Mammary epithelial cell (primary cell): ENCODE results near the gene CPEB1.
"Not testable (repeated sequence)": the region's sequence is repeated elsewhere in the genome, so short reads cannot be mapped to it uniquely, and the experiment has no call there.

Experiments
- EZH2 ChIP-seq: IDR thresholded peaks from 2 replicates; pipeline ENCODE4 v1.6.1; 2012; ENCODE audit warnings: low read length, inconsistent platforms, borderline replicate concordance
- TF ChIP-seq, protein P1 (sequence below), 2 donors: IDR thresholded peaks in 1 of 2; conservative IDR thresholded peaks in 1 of 2; 2 replicates each; pipeline ENCODE4 v1.5.1; 2011 to 2012; ENCODE audit warnings: inconsistent platforms in 2 of 2, low read length in 2 of 2, mild to moderate bottlenecking in 2 of 2, control low read depth in 1 of 2, low read depth in 1 of 2; ENCODE audit not compliant: insufficient read depth in 1 of 2; ENCODE audit errors: extremely low read depth in 1 of 2

DNA sequence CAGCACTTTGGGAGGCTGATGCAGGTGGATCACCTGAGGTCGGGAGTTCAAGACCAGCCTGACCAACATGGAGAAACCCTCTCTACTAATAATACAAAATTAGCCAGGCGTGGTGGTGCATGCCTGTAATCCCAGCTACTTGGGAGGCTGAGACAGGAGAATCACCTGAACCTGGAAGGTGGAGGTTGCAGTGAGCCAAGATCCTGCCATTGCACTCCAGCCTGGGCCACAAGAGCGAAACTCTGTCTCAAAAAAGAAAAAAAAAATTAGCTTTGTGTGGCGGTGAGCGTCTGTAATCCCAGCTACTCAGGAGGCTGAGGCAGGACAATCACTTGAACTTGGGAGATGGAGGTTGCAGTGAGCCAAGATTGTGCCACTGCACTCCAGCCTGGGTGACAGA is 112.0 kb downstream of the CPEB1 start:
- TF ChIP-seq, protein P1, sequence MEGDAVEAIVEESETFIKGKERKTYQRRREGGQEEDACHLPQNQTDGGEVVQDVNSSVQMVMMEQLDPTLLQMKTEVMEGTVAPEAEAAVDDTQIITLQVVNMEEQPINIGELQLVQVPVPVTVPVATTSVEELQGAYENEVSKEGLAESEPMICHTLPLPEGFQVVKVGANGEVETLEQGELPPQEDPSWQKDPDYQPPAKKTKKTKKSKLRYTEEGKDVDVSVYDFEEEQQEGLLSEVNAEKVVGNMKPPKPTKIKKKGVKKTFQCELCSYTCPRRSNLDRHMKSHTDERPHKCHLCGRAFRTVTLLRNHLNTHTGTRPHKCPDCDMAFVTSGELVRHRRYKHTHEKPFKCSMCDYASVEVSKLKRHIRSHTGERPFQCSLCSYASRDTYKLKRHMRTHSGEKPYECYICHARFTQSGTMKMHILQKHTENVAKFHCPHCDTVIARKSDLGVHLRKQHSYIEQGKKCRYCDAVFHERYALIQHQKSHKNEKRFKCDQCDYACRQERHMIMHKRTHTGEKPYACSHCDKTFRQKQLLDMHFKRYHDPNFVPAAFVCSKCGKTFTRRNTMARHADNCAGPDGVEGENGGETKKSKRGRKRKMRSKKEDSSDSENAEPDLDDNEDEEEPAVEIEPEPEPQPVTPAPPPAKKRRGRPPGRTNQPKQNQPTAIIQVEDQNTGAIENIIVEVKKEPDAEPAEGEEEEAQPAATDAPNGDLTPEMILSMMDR (conservative IDR thresholded peaks at IDR 0.05 in 1 of 2, IDR thresholded peaks at IDR 0.05 in 1 of 2; ENCODE audit: extremely low read depth in 1 of 2, insufficient read depth in 1 of 2, low read depth in 1 of 2, low read length in 2 of 2), result not testable (repeated sequence)
- not testable (repeated sequence) for TF ChIP-seq EZH2
